Progenitor cell of endocrine pancreas (in vitro differentiated cells): ENCODE data around the gene UFD1. TPM values are rescaled to one million over a fixed set of nuclear protein-coding genes. Genes with fewer than 3 reads are reported as not detected.

Experiments used
- DNase-seq: peaks from one replicate; pipeline ENCODE4 v3.0.0; 2021; ENCODE audit warnings: low spot score; ENCODE audit not compliant: unreplicated experiment
- H3K27ac Mint-ChIP-seq: 2 replicates; pipeline ENCODE4 v1.8.0; 2021; ENCODE audit warnings: mild to moderate bottlenecking, moderate library complexity, mixed read lengths
- H3K27me3 Mint-ChIP-seq: 2 replicates; pipeline ENCODE4 v1.8.0; 2021; ENCODE audit warnings: mixed read lengths
- H3K36me3 Mint-ChIP-seq: 2 replicates; pipeline ENCODE4 v1.8.0; 2022; ENCODE audit warnings: mixed read lengths; ENCODE audit not compliant: insufficient read depth
- H3K4me1 Mint-ChIP-seq: 2 replicates; pipeline ENCODE4 v1.8.0; 2021; ENCODE audit warnings: low read depth, mixed read lengths
- H3K4me3 Mint-ChIP-seq: 2 replicates; pipeline ENCODE4 v1.8.0; 2021; ENCODE audit warnings: low read depth, mild to moderate bottlenecking, moderate library complexity, mixed read lengths
- H3K9me3 Mint-ChIP-seq: 2 replicates; pipeline ENCODE4 v1.8.0; 2021; ENCODE audit warnings: low read depth, mixed read lengths
- CTCF ChIP-seq: fragments of 200-600 bp; sonication (generic); IDR thresholded peaks from one replicate; pipeline ENCODE4 v1.5.0; 2021; ENCODE audit warnings: antibody characterized with exemption, mild to moderate bottlenecking; ENCODE audit not compliant: unreplicated experiment
- total RNA-seq: library from RNA; stranded (reverse); gene quantifications from 2 replicates; pipeline ENCODE4 v1.2.1, GENCODE V29; 2021

Gene UFD1
- total RNA-seq, 1 donor from 2014 or later: 55.3 TPM

GRCh38 chr22:19522190-19522880 is 43.3 kb upstream of the UFD1 start:
- H3K4me1 Mint-ChIP-seq: peaks cover 3% of the 10 kb centered on the region
- H3K27me3 Mint-ChIP-seq: peaks cover 53% of the 10 kb centered on the region
- TF ChIP-seq CTCF: no peak
- DNase-seq: no peak
- H3K9me3 Mint-ChIP-seq: no peaks in the 10 kb centered on the region
- no peak overlapping the region for H3K27ac Mint-ChIP-seq
- no peaks in the 10 kb centered on the region for H3K36me3 Mint-ChIP-seq
- no peak overlapping the region for H3K4me3 Mint-ChIP-seq

GRCh38 chr22:19520566-19521305 is 41.7 kb upstream of the UFD1 start:
- Mint-ChIP-seq H3K4me3 (no peak overlapping the region), H3K27ac (no peak overlapping the region), H3K9me3 (no peaks in the 10 kb centered on the region), H3K36me3 (no peaks in the 10 kb centered on the region), H3K4me1 (peaks cover 3% of the 10 kb centered on the region), H3K27me3 (peaks cover 39% of the 10 kb centered on the region)
- no peak for DNase-seq
- TF ChIP-seq CTCF: no peak

- Mint-ChIP-seq H3K4me1 (peaks cover 3% of the 10 kb centered on the region), H3K27ac (no peak overlapping the region), H3K27me3 (peaks cover 32% of the 10 kb centered on the region), H3K36me3 (no peaks in the 10 kb centered on the region), H3K4me3 (no peak overlapping the region), H3K9me3 (no peaks in the 10 kb centered on the region)
- no peak for DNase-seq
- no peak for TF ChIP-seq CTCF
Observed at GRCh38 chr22:19520007-19520406, 41.0 kb upstream of the UFD1 start.

GRCh38 chr22:19519041-19519926 is 40.3 kb upstream of the UFD1 start:
- no peak overlapping the region for H3K4me3 Mint-ChIP-seq
- H3K4me1 Mint-ChIP-seq: peaks cover 1% of the 10 kb centered on the region
- DNase-seq: no peak
- TF ChIP-seq CTCF: no peak
- no peak overlapping the region for H3K27ac Mint-ChIP-seq
- H3K36me3 Mint-ChIP-seq: no peaks in the 10 kb centered on the region
- H3K9me3 Mint-ChIP-seq: no peaks in the 10 kb centered on the region
- peaks cover 28% of the 10 kb centered on the region for H3K27me3 Mint-ChIP-seq

- TF ChIP-seq CTCF: no peak
- Mint-ChIP-seq H3K27ac (no peak overlapping the region), H3K4me1 (no peaks in the 10 kb centered on the region), H3K36me3 (peaks cover 4% of the 10 kb centered on the region), H3K4me3 (no peak overlapping the region), H3K9me3 (no peaks in the 10 kb centered on the region), H3K27me3 (peaks cover 23% of the 10 kb centered on the region)
- DNase-seq: no peak
Observed at GRCh38 chr22:19518635-19519034, 39.6 kb upstream of the UFD1 start.
